Endometrial microvascular endothelial cells (primary cell): ENCODE data around the gene ATP2B2. TPM values are rescaled to one million over a fixed set of nuclear protein-coding genes. Genes with fewer than 3 reads are reported as not detected.

Source experiments
- in situ Hi-C: cut with HindIII; loops from 2 replicates; pipeline ENCODE4 v1.10.0; 2017; ENCODE audit warnings: low sequenced_read_pairs, low pct_unique_long_range_greater_than_20kb; ENCODE audit errors: inconsistent ontology term
- total RNA-seq: library from RNA; depleted of rRNA; stranded (reverse); fragments of >200 nt; gene quantifications from one replicate; pipeline ENCODE4 v1.2.3, GENCODE V29; 2015; ENCODE audit errors: inconsistent ontology term

Gene ATP2B2
- total RNA-seq, 1 donor from 2014 or later = not detected

DNA sequence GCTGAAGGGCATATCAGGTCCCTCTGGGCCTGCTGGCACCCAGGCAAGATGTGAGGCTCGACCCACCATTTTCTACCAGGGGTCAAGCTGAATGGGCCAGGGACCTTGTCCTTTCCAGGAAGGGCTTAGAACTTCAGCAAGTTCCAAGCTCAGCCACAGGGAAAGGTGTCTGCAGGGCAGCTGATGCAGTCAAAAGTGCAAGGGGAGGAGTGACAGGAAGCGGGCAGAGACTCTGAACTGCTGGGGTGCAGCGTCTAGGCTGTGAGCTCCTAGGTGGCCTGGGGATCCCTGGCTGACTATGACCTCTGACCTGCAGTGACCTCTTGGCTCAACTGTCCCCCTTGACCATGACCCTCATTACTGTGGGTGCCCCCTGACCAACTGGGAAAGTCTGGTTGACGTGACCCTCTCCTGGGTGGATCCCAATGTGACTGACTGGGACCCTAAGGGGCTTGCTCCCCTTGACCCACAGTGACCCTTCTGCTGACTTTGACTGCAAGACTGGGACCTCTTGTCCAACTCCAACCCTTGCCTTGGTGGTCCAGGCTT lies 170.1 kb downstream of the ATP2B2 start:
- in situ Hi-C loops = no loop called here

- in situ Hi-C loops = no loop called here
Measured at GRCh38 chr3:10334459-10334858, 170.9 kb downstream of the ATP2B2 start.

- in situ Hi-C loops = no loop called here
Measured at GRCh38 chr3:10334042-10334441, 171.3 kb downstream of the ATP2B2 start.

- in situ Hi-C loops = no loop called here
Measured at GRCh38 chr3:10333349-10333650, 172.1 kb downstream of the ATP2B2 start.

DNA sequence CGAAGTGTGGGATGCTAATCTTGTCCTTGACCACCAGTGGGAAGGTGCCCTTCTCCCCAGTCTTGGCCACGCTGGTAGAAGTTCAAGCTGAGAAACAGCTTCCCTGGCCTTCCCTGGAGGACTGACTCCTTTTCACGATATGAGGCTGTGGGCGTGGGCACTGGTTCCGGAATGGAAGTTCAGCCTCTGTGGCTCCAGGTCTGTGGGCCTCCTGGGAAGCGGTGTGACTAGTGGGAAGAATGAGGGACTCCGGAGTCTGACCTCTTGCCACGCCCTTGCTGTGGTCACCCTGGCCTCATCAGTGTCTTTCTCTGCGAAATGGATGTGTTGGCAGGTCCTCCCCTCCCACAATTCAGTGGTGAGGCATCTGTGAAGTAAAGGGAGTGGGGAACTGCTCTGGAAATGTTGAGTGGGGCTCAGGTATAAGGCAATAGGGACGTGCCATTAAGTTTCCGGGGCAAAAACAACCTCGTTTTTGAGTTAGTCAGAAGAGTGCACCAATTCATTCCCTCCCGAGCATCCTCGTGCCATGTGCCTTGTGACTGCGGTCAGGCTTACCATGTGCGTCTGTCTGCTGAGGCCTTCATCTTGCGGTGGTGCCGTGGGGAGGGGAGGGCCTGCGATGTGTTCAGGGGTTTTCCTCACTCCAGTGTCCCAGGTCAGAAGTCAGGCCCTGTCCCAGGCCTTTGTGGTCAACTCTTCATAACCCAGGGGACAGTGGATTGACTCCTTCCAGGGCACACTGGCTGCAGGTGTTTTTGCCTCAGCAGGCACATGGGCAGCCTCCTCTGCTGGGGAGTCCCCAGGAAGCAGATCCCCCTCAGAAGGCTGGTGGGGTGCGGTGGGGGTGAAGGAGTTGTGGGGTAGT lies 172.7 kb downstream of the ATP2B2 start:
- in situ Hi-C loops = no loop called here

GRCh38 chr3:10331320-10331719 lies 174.1 kb downstream of the ATP2B2 start:
- in situ Hi-C loops = no loop called here

DNA sequence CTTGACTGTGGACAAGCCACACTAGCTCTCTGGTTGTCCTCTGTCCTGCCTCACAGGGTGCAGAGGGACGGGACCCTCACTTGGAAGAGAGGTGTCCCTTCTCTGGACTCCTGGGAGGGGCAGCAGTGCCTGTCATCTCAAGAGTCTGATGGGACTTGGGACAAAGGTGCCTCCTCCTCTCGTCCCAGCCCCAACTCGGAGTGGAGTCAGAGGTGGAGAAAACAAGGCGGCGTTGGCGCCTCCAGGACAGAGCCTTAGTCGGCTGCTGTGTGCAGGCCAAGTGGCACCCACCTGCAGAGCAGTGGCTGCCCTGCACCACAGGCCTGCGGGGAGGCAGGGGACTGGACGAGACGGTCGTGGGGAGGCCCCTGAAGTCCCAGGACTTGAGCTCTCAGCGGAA lies 175.1 kb downstream of the ATP2B2 start:
- in situ Hi-C loops = no loop called here

GRCh38 chr3:10329495-10330015 lies 175.8 kb downstream of the ATP2B2 start:
- in situ Hi-C loops = no loop called here

GRCh38 chr3:10328460-10329071 lies 176.8 kb downstream of the ATP2B2 start:
- in situ Hi-C loops = no loop called here

- in situ Hi-C loops = no loop called here
Measured at GRCh38 chr3:10327592-10327991, 177.8 kb downstream of the ATP2B2 start.

DNA sequence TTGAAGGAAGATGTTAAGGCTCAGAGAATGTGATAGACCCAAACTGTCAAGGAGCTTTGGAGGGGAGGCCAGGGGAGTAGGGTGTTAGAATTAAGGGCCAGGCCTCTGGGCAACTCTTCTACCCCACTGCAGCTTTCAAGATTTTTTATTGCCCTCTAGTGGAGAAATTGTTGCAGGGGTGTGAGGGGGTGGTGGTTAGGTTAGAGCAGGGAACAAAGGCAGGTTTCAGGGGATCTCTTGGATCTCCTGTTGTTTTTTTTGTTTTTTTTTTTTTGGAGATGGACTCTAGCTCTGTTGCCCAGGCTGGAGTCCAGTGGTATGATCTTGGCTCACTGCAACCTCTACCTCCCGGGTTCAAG lies 183.1 kb downstream of the ATP2B2 start:
- in situ Hi-C loops = no loop called here

GRCh38 chr3:10321630-10322351 lies 183.6 kb downstream of the ATP2B2 start:
- in situ Hi-C loops = no loop called here

DNA sequence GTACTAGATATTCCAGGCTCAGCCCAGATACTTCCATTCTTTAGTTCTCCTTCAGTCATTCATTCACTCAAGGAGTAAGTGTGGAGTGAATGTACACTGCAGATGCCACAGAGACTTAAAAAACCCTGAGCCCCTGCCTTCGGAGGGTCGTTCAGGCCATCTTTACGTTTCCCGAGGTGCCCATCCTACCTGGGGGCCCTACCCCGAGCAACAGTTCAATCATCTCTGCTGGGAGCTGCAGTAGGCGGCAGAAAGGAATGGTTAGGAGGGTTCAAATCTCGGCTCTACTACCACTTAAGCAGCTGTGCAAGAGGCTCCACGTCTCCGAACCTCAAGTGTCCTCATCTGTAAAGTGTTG lies 185.1 kb downstream of the ATP2B2 start:
- in situ Hi-C loops = no loop called here

DNA sequence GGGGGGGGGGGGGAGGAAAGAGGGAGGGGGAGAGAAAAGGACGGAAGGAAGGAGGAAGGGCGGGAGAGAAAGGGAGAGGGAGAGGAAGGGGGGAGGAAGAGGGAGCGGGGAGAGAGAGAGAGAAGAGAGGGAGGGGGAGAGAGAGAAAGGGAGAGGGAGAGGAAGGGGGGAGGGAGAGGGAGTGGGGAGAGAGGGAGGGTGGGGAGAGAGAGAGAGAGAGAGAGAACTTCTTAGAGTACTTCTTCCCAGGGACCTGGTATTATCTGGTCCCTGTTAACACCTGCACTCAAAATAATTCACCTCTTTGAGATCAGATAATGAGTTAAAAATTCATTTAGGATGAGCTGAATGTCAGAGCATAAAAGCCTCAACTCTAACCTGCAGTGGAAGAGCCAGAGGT lies 185.6 kb downstream of the ATP2B2 start:
- in situ Hi-C loops = no loop called here

DNA sequence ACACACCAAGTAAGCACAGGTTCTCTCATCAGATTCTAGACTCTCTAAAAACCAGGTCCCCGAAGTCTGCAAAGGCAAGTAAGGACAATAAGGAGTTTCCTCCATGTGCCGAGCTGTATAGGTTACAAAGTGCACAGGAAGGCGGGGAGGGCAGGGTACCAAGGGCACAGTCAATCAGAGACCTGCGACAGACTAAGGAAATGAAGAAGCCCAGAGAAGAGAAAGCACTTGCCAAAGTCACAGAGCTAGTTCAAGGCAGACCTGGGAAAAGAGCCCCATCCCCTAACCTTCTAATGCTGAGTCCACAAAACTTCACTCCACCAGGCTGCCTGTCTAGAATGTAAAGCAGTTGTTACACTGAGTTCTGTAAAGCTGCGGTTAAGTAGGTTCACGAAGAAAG lies 186.1 kb downstream of the ATP2B2 start:
- in situ Hi-C loops = no loop called here

GRCh38 chr3:10317961-10318350 lies 187.4 kb downstream of the ATP2B2 start:
- in situ Hi-C loops = no loop called here

DNA sequence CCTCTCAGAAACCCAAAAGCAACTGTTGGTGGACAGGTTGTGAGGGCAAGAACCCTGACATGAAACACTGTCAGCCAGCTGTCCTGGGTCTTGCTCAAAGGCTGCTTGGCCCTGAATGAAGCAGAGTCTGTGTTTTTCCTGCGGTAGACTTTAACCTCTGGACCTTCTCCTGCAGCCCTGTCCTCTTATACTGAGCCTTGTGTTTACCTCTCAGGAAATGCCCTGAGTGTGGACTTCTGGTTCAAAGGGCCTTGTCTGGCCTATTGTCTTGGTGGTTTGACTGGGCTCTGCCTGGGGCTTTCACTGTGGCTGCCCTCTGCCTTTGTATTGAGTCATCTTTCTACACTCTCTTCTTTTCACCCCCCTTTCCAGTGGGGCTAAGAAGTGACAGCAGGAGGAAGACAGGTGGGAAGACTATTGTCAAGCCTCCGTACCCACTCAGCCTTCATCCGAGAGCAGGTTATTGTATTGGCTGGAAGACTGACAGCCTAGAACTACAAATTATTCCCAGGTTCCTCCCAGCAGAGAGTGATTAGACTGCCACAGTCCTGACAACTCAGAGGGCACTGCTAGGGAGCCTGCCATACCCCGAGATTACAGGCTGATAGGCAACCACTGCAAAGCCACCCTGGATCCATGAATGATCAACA lies 187.9 kb downstream of the ATP2B2 start:
- in situ Hi-C loops = no loop called here

DNA sequence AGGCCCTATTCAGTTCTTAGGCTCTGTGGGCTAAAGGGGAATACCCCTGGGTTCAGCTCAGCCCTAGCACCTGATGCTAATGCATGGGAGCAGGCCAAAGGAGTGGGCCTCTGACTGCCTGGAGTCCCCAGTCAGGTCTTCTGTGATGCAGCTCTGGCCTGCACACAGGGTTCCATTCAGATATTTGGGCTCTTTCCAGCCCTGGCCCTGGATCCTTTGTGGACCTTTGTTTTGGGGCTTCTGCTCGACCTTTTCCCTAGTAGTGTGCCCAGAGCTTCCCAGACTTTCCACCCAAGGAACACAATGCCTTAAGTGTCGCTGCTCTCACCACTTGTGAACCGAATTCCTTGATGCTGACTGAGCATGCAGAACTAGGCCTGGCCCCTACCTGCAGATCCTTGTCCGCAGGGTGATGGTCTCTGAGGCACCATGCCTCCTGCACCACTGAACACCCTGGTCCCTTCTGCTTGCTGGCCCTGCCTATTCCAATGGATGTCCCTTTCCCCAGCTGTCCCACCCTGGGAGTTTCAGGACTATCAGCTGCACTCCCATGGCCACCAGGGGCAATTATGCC lies 189.5 kb downstream of the ATP2B2 start:
- in situ Hi-C loops = no loop called here

DNA sequence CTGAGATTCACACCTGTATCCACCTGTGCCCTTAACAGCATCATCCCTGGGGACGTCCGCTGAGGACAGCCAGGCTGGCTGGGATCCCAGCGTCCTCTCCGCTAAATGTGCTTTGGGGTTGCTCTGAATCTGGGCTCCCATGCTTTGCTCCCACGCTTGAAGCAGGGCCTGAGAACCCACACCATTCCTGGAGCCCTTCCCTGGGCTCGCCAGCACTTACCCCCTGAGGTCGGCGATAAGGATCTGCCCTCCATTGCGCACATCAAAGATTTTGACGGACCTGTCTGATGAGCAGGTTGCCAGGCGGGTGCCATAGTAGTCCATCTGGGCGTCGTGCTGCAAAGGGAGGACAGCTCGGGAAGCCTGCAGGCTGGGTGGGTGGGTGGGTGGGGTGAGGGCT lies 190.3 kb downstream of the ATP2B2 start:
- in situ Hi-C loops = no loop called here
